T-cell (primary cell): ENCODE measurements around the gene SLC25A13. TPM values are rescaled to one million over a fixed set of nuclear protein-coding genes. Genes with fewer than 3 reads are reported as not detected.

Source experiments
- ATAC-seq, 4 experiments: fragments of 200-7000 bp in 3 of 4; fragments of 150-1000 bp in 1 of 4; cut with Tn5 transposase; replicated peaks in 1 of 4; 1 replicate in 3 of 4; 2 replicates in 1 of 4; pipeline ENCODE4 v1.10.0; 2021; ENCODE audit warnings: moderate library complexity in 3 of 4, mild to moderate bottlenecking in 2 of 4, moderate number of reproducible peaks in 1 of 4
- CTCF ChIA-PET, 2 donors: fragments of 300-600 bp; sonication (Branson Sonifier 250); formaldehyde crosslinking; loops; one replicate each; lab custom pipeline; 2022; ENCODE audit warnings: antibody characterized with exemption in 2 of 2; lab: Charles Lee
- POLR2A ChIA-PET, 2 donors: fragments of 300-600 bp; sonication (Branson Sonifier 250); formaldehyde crosslinking; loops; one replicate each; lab custom pipeline; 2022; ENCODE audit warnings: antibody characterized with exemption in 2 of 2; lab: Charles Lee
- DNase-seq, 35 experiments: peaks; one replicate each; pipeline versions ENCODE4 v3.0.0 to v3.0.0-alpha.2; 2013 to 2023
- H3K27ac ChIP-seq: one replicate; pipeline ENCODE4 v1.5.1; 2013; ENCODE audit warnings: low read length
- H3K27me3 ChIP-seq, 2 experiments: replicated peaks in 1 of 2; 1 replicate in 1 of 2; 2 replicates in 1 of 2; pipeline versions ENCODE4 v1.6.1 to v1.7.0; 2013; ENCODE audit warnings: low read length in 1 of 2, mixed read lengths in 1 of 2; ENCODE audit not compliant: control insufficient read depth in 2 of 2, insufficient read depth in 2 of 2; ENCODE audit errors: extremely low read depth in 1 of 2
- H3K36me3 ChIP-seq, 2 donors: 1 replicate in 1 of 2; 2 replicates in 1 of 2; pipeline versions ENCODE4 v1.6.1 to v1.7.0; 2013; ENCODE audit warnings: low read length in 1 of 2; ENCODE audit not compliant: control insufficient read depth in 2 of 2, insufficient read depth in 1 of 2; ENCODE audit errors: extremely low read depth in 1 of 2
- H3K4me1 ChIP-seq, 2 experiments: 1 replicate in 1 of 2; 2 replicates in 1 of 2; pipeline versions ENCODE4 v1.6.1 to v1.7.0; 2013; ENCODE audit warnings: low read length in 2 of 2, mixed read lengths in 1 of 2; ENCODE audit not compliant: insufficient read depth in 2 of 2, control insufficient read depth in 1 of 2; ENCODE audit errors: extremely low read depth in 1 of 2
- H3K4me3 ChIP-seq, 2 donors: 1 replicate in 1 of 2; 2 replicates in 1 of 2; pipeline versions ENCODE4 v1.5.1 to v1.7.0; 2013; ENCODE audit warnings: mild to moderate bottlenecking in 2 of 2, low read length in 1 of 2, moderate library complexity in 1 of 2; ENCODE audit not compliant: control insufficient read depth in 1 of 2; ENCODE audit errors: extremely low read depth in 1 of 2
- H3K9me3 ChIP-seq: 2 replicates; pipeline ENCODE4 v1.7.0; 2013
- H3K27ac Mint-ChIP-seq, 2 donors: one replicate each; pipeline ENCODE4 v1.8.0; 2020 to 2021; ENCODE audit warnings: mild to moderate bottlenecking in 2 of 2, mixed read lengths in 2 of 2
- H3K27me3 Mint-ChIP-seq, 2 donors: one replicate each; pipeline ENCODE4 v1.8.0; 2021 to 2022; ENCODE audit warnings: mixed read lengths in 2 of 2
- H3K36me3 Mint-ChIP-seq: one replicate; pipeline ENCODE4 v1.8.0; 2021; ENCODE audit warnings: mixed read lengths
- H3K4me1 Mint-ChIP-seq, 3 donors: one replicate each; pipeline ENCODE4 v1.8.0; 2020 to 2022; ENCODE audit warnings: mixed read lengths in 3 of 3, mild to moderate bottlenecking in 1 of 3
- H3K4me3 Mint-ChIP-seq, 3 donors: one replicate each; pipeline ENCODE4 v1.8.0; 2020 to 2022; ENCODE audit warnings: mild to moderate bottlenecking in 3 of 3, mixed read lengths in 3 of 3, moderate library complexity in 3 of 3
- H3K9me3 Mint-ChIP-seq, 3 donors: one replicate each; pipeline ENCODE4 v1.8.0; 2020 to 2022; ENCODE audit warnings: mixed read lengths in 3 of 3
- WGBS: methylation state at CpG from one replicate; pipeline ENCODE4 v1.1.5; 2013; ENCODE audit warnings: missing lambda C conversion rate; ENCODE audit not compliant: insufficient coverage; 5-methylcytosine and 5-hydroxymethylcytosine counted together
- total RNA-seq, 35 experiments: library from RNA in 6 of 35; stranded (reverse) in 6 of 35; fragments of 120-200 nt in 1 of 35; gene quantifications; one replicate each; pipeline versions ENCODE4 v1.2.1 to v1.2.4 and lab custom pipeline; 2013 to 2026

SLC25A13 gene
- total RNA-seq, 5 donors from 2014 or later (not counting 1 experiment from before 2014, with no cell fraction given) = 8.1 to 19.1 (median 10.9) TPM

GRCh38 chr7:96304573-96304972, 17.3 kb downstream of the SLC25A13 start:
- Histone ChIP-seq H3K4me1 (peaks cover 4 to 21% of the 10 kb centered on the region in 2 experiments), H3K4me3 (no peak overlapping the region), H3K9me3 (no peaks in the 10 kb centered on the region), H3K27ac (no peak overlapping the region), H3K36me3 (no peaks in the 10 kb centered on the region), H3K27me3 (no peaks in the 10 kb centered on the region)
- Mint-ChIP-seq H3K27ac (peak overlapping the region in 1 of 2 donors; percentile 18), H3K27me3 (no peaks in the 10 kb centered on the region), H3K9me3 (no peaks in the 10 kb centered on the region), H3K4me1 (peaks cover 49 to 63% (median 61%) of the 10 kb centered on the region in 3 donors), H3K4me3 (no peak overlapping the region), H3K36me3 (peaks cover 13% of the 10 kb centered on the region)
- DNase-seq (no peak), ATAC-seq (no peak)
- WGBS = no CpG with 5 or more reads among the region's 3 CpGs
- CTCF ChIA-PET = interaction anchor here in 1 of 2 donors (0.5 to 0.6 kb wide), 2 partner anchors 21 to 1812 kb away, joined by 3 read pairs; no protein-coding TSS in a partner anchor
- POLR2A ChIA-PET = interaction anchor here in 1 of 2 donors (0.6 kb wide), 1 partner anchor 21 kb away, joined by 6 read pairs; no protein-coding TSS in a partner anchor

- Histone ChIP-seq H3K27ac (no peak overlapping the region), H3K27me3 (no peaks in the 10 kb centered on the region), H3K4me1 (peaks cover 4 to 21% of the 10 kb centered on the region in 2 experiments), H3K9me3 (no peaks in the 10 kb centered on the region), H3K4me3 (no peak overlapping the region), H3K36me3 (no peaks in the 10 kb centered on the region)
- Mint-ChIP-seq H3K27me3 (no peaks in the 10 kb centered on the region), H3K4me1 (peaks cover 44 to 61% (median 57%) of the 10 kb centered on the region in 3 donors), H3K4me3 (no peak overlapping the region), H3K9me3 (no peaks in the 10 kb centered on the region), H3K27ac (peak overlapping the region; percentile 36 to 50), H3K36me3 (peaks cover 10% of the 10 kb centered on the region)
- DNase-seq (no peak), ATAC-seq (no peak)
- ChIA-PET POLR2A (no interaction called here), CTCF (interaction anchor here in 1 of 2 donors (0.5 kb wide), 1 partner anchor 1811 kb away, joined by 3 read pairs; no protein-coding TSS in a partner anchor)
- WGBS = 70% methylated on average over 2 of the region's 5 CpGs
Observed at GRCh38 chr7:96303686-96304443, 18.0 kb downstream of the SLC25A13 start.

GRCh38 chr7:96303105-96303685, 18.7 kb downstream of the SLC25A13 start:
- Histone ChIP-seq H3K4me1 (peaks cover 4 to 21% of the 10 kb centered on the region in 2 experiments), H3K27me3 (no peaks in the 10 kb centered on the region), H3K36me3 (no peaks in the 10 kb centered on the region), H3K27ac (no peak overlapping the region), H3K4me3 (no peak overlapping the region), H3K9me3 (no peaks in the 10 kb centered on the region)
- DNase-seq (no peak), ATAC-seq (peak in 2 of 4 experiments; percentile 35 to 48)
- H3K4me3 Mint-ChIP-seq = no peak overlapping the region
- peaks cover 38 to 54% (median 50%) of the 10 kb centered on the region in 3 donors for H3K4me1 Mint-ChIP-seq
- 40% methylated on average over 3 of the region's 5 CpGs for WGBS
- no peaks in the 10 kb centered on the region for H3K9me3 Mint-ChIP-seq
- ChIA-PET CTCF (no interaction called here), POLR2A (interaction anchor here in 1 of 2 donors (0.6 kb wide), 1 partner anchor 18 kb away, joined by 3 read pairs; no protein-coding TSS in a partner anchor)
- H3K27ac Mint-ChIP-seq = peak overlapping the region; percentile 46 to 69
- H3K36me3 Mint-ChIP-seq = peaks cover 7% of the 10 kb centered on the region
- no peaks in the 10 kb centered on the region for H3K27me3 Mint-ChIP-seq

- no CpG with 5 or more reads among the region's 1 CpG for whole genome bisulfite sequencing
- no peaks in the 10 kb centered on the region for H3K27me3 ChIP-seq
- H3K9me3 Mint-ChIP-seq = no peaks in the 10 kb centered on the region
- ChIA-PET POLR2A (no interaction called here), CTCF (no interaction called here)
- no peak overlapping the region for H3K4me3 Mint-ChIP-seq
- H3K36me3 Mint-ChIP-seq = peaks cover 8% of the 10 kb centered on the region
- H3K27ac Mint-ChIP-seq = no peak overlapping the region
- H3K4me3 ChIP-seq = no peak overlapping the region
- no peaks in the 10 kb centered on the region for H3K36me3 ChIP-seq
- H3K9me3 ChIP-seq = no peaks in the 10 kb centered on the region
- no peak for ATAC-seq
- H3K4me1 Mint-ChIP-seq = peaks cover 33 to 48% (median 40%) of the 10 kb centered on the region in 3 donors
- no peaks in the 10 kb centered on the region for H3K27me3 Mint-ChIP-seq
- no peak for DNase-seq
- H3K27ac ChIP-seq = no peak overlapping the region
- H3K4me1 ChIP-seq = peaks cover 4 to 21% of the 10 kb centered on the region in 2 experiments
Observed at GRCh38 chr7:96300986-96301385, 20.9 kb downstream of the SLC25A13 start.

GRCh38 chr7:96300502-96300901, 21.4 kb downstream of the SLC25A13 start:
- POLR2A ChIA-PET = no interaction called here
- CTCF ChIA-PET = no interaction called here
- Mint-ChIP-seq H3K9me3 (no peaks in the 10 kb centered on the region), H3K4me1 (peaks cover 29 to 46% (median 35%) of the 10 kb centered on the region in 3 donors), H3K27me3 (no peaks in the 10 kb centered on the region), H3K36me3 (peaks cover 8% of the 10 kb centered on the region), H3K27ac (no peak overlapping the region), H3K4me3 (no peak overlapping the region)
- Histone ChIP-seq H3K9me3 (no peaks in the 10 kb centered on the region), H3K27me3 (no peaks in the 10 kb centered on the region), H3K36me3 (no peaks in the 10 kb centered on the region), H3K27ac (no peak overlapping the region), H3K4me3 (no peak overlapping the region), H3K4me1 (peaks cover 4 to 19% of the 10 kb centered on the region in 2 experiments)
- DNase-seq (no peak), ATAC-seq (no peak)

- no peak overlapping the region for H3K4me3 Mint-ChIP-seq
- peaks cover 11% of the 10 kb centered on the region for H3K36me3 Mint-ChIP-seq
Observed at GRCh38 chr7:96299496-96299895, 22.4 kb downstream of the SLC25A13 start.

More at GRCh38 chr7:96299496-96299895, 22.4 kb downstream of the SLC25A13 start:
- no peak for ATAC-seq
- H3K27me3 Mint-ChIP-seq = no peaks in the 10 kb centered on the region
- Histone ChIP-seq H3K36me3 (no peaks in the 10 kb centered on the region), H3K27ac (no peak overlapping the region), H3K9me3 (no peaks in the 10 kb centered on the region), H3K4me3 (no peak overlapping the region), H3K4me1 (peaks cover 4 to 19% of the 10 kb centered on the region in 2 experiments), H3K27me3 (no peaks in the 10 kb centered on the region)
- DNase-seq = no peak
- peaks cover 27 to 39% (median 28%) of the 10 kb centered on the region in 3 donors for H3K4me1 Mint-ChIP-seq
- no peaks in the 10 kb centered on the region for H3K9me3 Mint-ChIP-seq
- POLR2A ChIA-PET = no interaction called here
- WGBS = no CpG with 5 or more reads among the region's 1 CpG
- no peak overlapping the region for H3K27ac Mint-ChIP-seq
- CTCF ChIA-PET = no interaction called here
